Ovary (tissue), 9 donors: ENCODE results near the gene EYS. TPM values are rescaled to one million over a fixed set of nuclear protein-coding genes. Genes with fewer than 3 reads are reported as not detected.

Source experiments
- DNase-seq, 5 donors: peaks; one replicate each; pipeline ENCODE4 v3.0.0-alpha.2; 2019 to 2020
- H3K27ac ChIP-seq, 2 donors: fragments of 200-600 bp; one replicate each; pipeline versions ENCODE4 v1.5.1 to v1.8.0; 2019 to 2022
- H3K27me3 ChIP-seq: fragments of 200-600 bp; one replicate; pipeline ENCODE4 v1.8.0; 2022
- H3K36me3 ChIP-seq: fragments of 200-600 bp; sonication (generic); one replicate; pipeline ENCODE4 v1.5.1; 2019
- H3K4me1 ChIP-seq: one replicate; pipeline ENCODE4 v1.8.1; 2013; ENCODE audit warnings: mild to moderate bottlenecking, moderate library complexity; ENCODE audit not compliant: insufficient read depth
- H3K4me3 ChIP-seq: fragments of 200-600 bp; sonication (generic); one replicate; pipeline ENCODE4 v1.5.1; 2017
- H3K9me3 ChIP-seq, 2 donors: fragments of 200-600 bp in 1 of 2; sonication (generic) in 1 of 2; one replicate each; pipeline versions ENCODE4 v1.5.1 to v1.8.1; 2013 to 2019; ENCODE audit warnings: mild to moderate bottlenecking in 1 of 2, moderate library complexity in 1 of 2
- CTCF ChIP-seq, 3 donors: fragments of 450-650 bp in 2 of 3; fragments of 200-600 bp in 1 of 3; IDR thresholded peaks; one replicate each; pipeline versions ENCODE4 v1.5.1 to v1.8.0; 2016 to 2022; ENCODE audit warnings: antibody characterized with exemption in 3 of 3, mild to moderate bottlenecking in 1 of 3
- EP300 ChIP-seq: sonication (generic); formaldehyde crosslinking; IDR thresholded peaks from one replicate; pipeline ENCODE4 v1.6.1; 2017; ENCODE audit warnings: antibody characterized with exemption
- POLR2A ChIP-seq: fragments of 450-650 bp; IDR thresholded peaks from one replicate; pipeline ENCODE4 v1.6.1; 2017; ENCODE audit warnings: antibody characterized with exemption, mild to moderate bottlenecking, moderate library complexity
- WGBS, 3 donors: extraction: QIAGEN DNeasy Blood & Tissue Kit in 1 of 3; methylation state at CpG; one replicate each; pipeline versions ENCODE4 v1.1.5 to v1.1.7; 2013 to 2017; 5-methylcytosine and 5-hydroxymethylcytosine counted together
- intact Hi-C, 4 donors: fragments of 100-400 bp; cut with DNase I; formaldehyde crosslinking; loops; one replicate each; pipeline versions ENCODE4 v1.11.0 to v1.15.1; 2022 to 2023
- polyA plus RNA-seq, 2 donors: library from polyadenylated mRNA; stranded (reverse); fragments of 200-250 nt in 1 of 2; fragments of 350-450 nt in 1 of 2; fragmentation: Illumina TruSeq in 1 of 2; extraction: RNeasy Lipid Tissue Mini Kit (QIAGEN cat#74804) in 1 of 2; gene quantifications; one replicate each; pipeline ENCODE4 v1.2.3, GENCODE V29; 2013 to 2014
- total RNA-seq, 7 donors: library from RNA; depleted of rRNA in 2 of 7; stranded (reverse); fragments of >200 nt in 2 of 7; fragmentation: NEBNext Ultra II Directional in 3 of 7; extraction: Animal tissue kit (Norgen Biotek cat#: 25700) in 3 of 7; gene quantifications; one replicate each; pipeline versions ENCODE4 v1.1.0 to v1.2.4, GENCODE V29; 2016 to 2023
- donor health status: DM: no; HTN: no; CAD: no; lungs with moderate emphysema.
- donor health status: DM: no; HTN: no; CAD: no.
- donor health status: Bipolar disorder and iron deficiency.
- donor health status: DM: yes; HTN: yes; CAD: no.
- donor health status: DM: no; HTN: no; CAD: no.
- donor health status: DM: yes; HTN: yes; CAD: no.

EYS gene
- total and polyA plus RNA-seq, 9 donors: under 0.01 to 0.03 (median 0.01) TPM; not detected in 6

GRCh38 chr6:65052626-65053025, 654.4 kb downstream of the EYS start:
- no peaks in the 10 kb centered on the region for H3K4me1 ChIP-seq
- H3K9me3 ChIP-seq: no peaks in the 10 kb centered on the region
- intact Hi-C loops: no loop called here
- no peaks in the 10 kb centered on the region for H3K36me3 ChIP-seq
- TF ChIP-seq EP300: no peak
- TF ChIP-seq POLR2A: no peak
- TF ChIP-seq CTCF (IDR thresholded peaks at IDR 0.05): no peak
- 52 to 70% (median 65%) methylated on average over 2 of the region's 2 CpGs for WGBS, 3 donors
- no peak overlapping the region for H3K4me3 ChIP-seq
- DNase-seq: no peak
- no peaks in the 10 kb centered on the region for H3K27me3 ChIP-seq
- H3K27ac ChIP-seq: no peak overlapping the region

GRCh38 chr6:65045801-65046200, 661.2 kb downstream of the EYS start:
- Histone ChIP-seq H3K27me3 (no peaks in the 10 kb centered on the region), H3K36me3 (no peaks in the 10 kb centered on the region), H3K27ac (no peak overlapping the region), H3K4me3 (no peak overlapping the region), H3K4me1 (no peaks in the 10 kb centered on the region), H3K9me3 (no peaks in the 10 kb centered on the region)
- intact Hi-C loops: no loop called here
- TF ChIP-seq EP300 (no peak), POLR2A (no peak), CTCF (IDR thresholded peaks at IDR 0.05) (no peak)
- DNase-seq: no peak

- Histone ChIP-seq H3K4me1 (no peaks in the 10 kb centered on the region), H3K4me3 (no peak overlapping the region), H3K27me3 (no peaks in the 10 kb centered on the region), H3K27ac (no peak overlapping the region), H3K9me3 (no peaks in the 10 kb centered on the region), H3K36me3 (no peaks in the 10 kb centered on the region)
- intact Hi-C loops: no loop called here
- TF ChIP-seq EP300 (no peak), POLR2A (no peak), CTCF (IDR thresholded peaks at IDR 0.05) (no peak)
- 29 to 48% (median 37%) methylated on average over 1 of the region's 1 CpG for WGBS, 3 donors
- no peak for DNase-seq
These were observed 693.0 kb downstream of the EYS start for GRCh38 chr6:65014006-65014405.

- H3K4me3 ChIP-seq: no peak overlapping the region
- intact Hi-C loops: no loop called here
- 91 to 95% (median 94%) methylated on average over 2 of the region's 2 CpGs for WGBS, 3 donors
These were observed 700.2 kb downstream of the EYS start for GRCh38 chr6:65006788-65007187.

More at GRCh38 chr6:65006788-65007187, 700.2 kb downstream of the EYS start:
- no peaks in the 10 kb centered on the region for H3K36me3 ChIP-seq
- no peaks in the 10 kb centered on the region for H3K9me3 ChIP-seq
- H3K27ac ChIP-seq: no peak overlapping the region
- no peaks in the 10 kb centered on the region for H3K27me3 ChIP-seq
- DNase-seq: no peak
- H3K4me1 ChIP-seq: no peaks in the 10 kb centered on the region
- TF ChIP-seq EP300 (no peak), CTCF (IDR thresholded peaks at IDR 0.05) (no peak), POLR2A (no peak)
